Mesodermal cell (in vitro differentiated cells): ENCODE results near the gene NAV2.
"Not testable (repeated sequence)": the region's sequence is repeated elsewhere in the genome, so short reads cannot be mapped to it uniquely, and the experiment has no call there.

Experiments used
- H3K27ac ChIP-seq: 2 replicates; pipeline ENCODE4 v1.7.0; 2013; ENCODE audit warnings: mild to moderate bottlenecking, low read depth, low read length, moderate library complexity; ENCODE audit not compliant: severe bottlenecking
- H3K36me3 ChIP-seq: 2 replicates; pipeline ENCODE4 v1.7.1; 2013; ENCODE audit warnings: mild to moderate bottlenecking, low read length, moderate library complexity; ENCODE audit not compliant: control insufficient read depth, insufficient read depth
- H3K4me1 ChIP-seq: one replicate; pipeline ENCODE4 v1.7.1; 2013; ENCODE audit warnings: mild to moderate bottlenecking, low read length; ENCODE audit not compliant: insufficient read depth, control insufficient read depth, poor library complexity, severe bottlenecking
- H3K4me3 ChIP-seq: 2 replicates; pipeline ENCODE4 v1.7.0; 2013; ENCODE audit warnings: low read length, control low read depth, mild to moderate bottlenecking; ENCODE audit not compliant: insufficient read depth, poor library complexity, severe bottlenecking; ENCODE audit errors: extremely low read depth
- H3K9me3 ChIP-seq: 2 replicates; pipeline ENCODE4 v1.7.1; 2013; ENCODE audit warnings: mild to moderate bottlenecking, low read length, moderate library complexity; ENCODE audit not compliant: control insufficient read depth
- WGBS, 2 experiments: methylation state at CpG; one replicate each; pipeline ENCODE4 v1.1.5; 2013; ENCODE audit warnings: missing lambda C conversion rate in 2 of 2; ENCODE audit not compliant: insufficient coverage in 2 of 2; 5-methylcytosine and 5-hydroxymethylcytosine counted together

Gene NAV2

DNA sequence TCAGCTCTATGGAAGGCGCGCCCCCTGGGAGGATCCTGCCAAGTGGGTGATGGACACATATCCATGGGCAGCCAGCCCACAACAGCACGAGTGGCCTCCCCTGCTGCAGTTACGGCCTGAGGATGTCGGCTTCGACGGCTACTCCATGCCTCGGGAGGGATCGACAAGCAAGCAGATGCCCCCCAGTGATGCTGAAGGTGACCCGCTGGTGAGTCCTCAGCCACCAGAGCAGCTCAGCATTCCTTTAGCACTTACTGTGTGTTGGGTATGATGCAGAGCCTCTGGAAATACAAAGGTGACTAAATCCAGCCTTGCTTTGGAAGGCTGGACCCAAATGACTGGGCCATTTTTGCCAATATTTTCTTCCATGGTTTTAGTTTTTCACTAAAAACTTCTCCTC, 402.0 kb downstream of the NAV2 start:
- H3K27ac ChIP-seq, result no peak overlapping the region
- 92 to 99% methylated on average over 9 to 10 of the region's 10 CpGs for WGBS, 2 experiments
- no peaks in the 10 kb centered on the region for H3K9me3 ChIP-seq
- H3K4me1 ChIP-seq, result peaks cover 17% of the 10 kb centered on the region
- peaks cover 59% of the 10 kb centered on the region for H3K36me3 ChIP-seq
- H3K4me3 ChIP-seq, result no peak overlapping the region

DNA sequence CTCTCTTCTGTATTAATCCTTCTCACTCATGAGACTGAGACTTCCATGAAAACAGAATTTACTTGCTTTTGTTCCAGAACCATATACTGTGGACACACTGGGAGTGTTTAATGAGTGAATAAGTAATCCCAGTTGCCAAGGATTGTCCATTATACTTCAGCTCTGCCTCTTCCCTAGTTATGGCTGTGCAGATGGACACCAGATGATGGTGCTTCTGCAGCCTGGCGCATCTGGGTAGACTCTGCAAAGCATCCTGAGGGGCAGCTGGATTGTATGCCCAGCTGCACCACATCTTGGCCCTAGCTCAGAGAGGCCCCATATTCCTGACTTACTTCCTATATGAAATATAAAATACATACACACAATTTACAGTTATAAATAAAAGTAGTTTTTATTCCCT, 404.2 kb downstream of the NAV2 start:
- Histone ChIP-seq H3K4me1 (peaks cover 12% of the 10 kb centered on the region), H3K9me3 (no peaks in the 10 kb centered on the region), H3K36me3 (peaks cover 65% of the 10 kb centered on the region), H3K4me3 (no peak overlapping the region), H3K27ac (no peak overlapping the region)
- no CpG with 5 or more reads among the region's 1 CpG for WGBS, 2 experiments

DNA sequence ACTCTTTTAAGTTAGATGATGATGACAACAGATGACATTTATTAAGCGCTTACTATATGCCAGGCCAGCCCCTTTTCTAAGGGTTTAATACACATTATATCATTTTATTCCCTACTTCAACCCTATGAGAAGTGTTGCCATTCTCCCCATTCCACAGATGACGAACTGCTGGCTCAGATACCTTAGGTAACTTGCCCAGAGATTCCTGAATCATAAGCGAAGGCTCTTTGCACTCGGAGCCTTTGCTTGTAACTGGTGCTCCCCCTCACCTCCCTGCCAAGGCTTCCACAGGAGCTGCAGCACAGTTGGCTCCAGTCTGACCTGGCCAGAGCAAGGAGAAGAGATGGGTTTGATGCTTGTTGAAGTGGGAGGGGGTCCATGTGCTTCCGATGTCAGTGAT, 404.7 kb downstream of the NAV2 start:
- Histone ChIP-seq H3K4me3 (no peak overlapping the region), H3K9me3 (no peaks in the 10 kb centered on the region), H3K4me1 (peaks cover 7% of the 10 kb centered on the region), H3K27ac (no peak overlapping the region), H3K36me3 (peaks cover 65% of the 10 kb centered on the region)
- 97 to 100% methylated on average over 3 to 5 of the region's 5 CpGs for WGBS, 2 experiments

DNA sequence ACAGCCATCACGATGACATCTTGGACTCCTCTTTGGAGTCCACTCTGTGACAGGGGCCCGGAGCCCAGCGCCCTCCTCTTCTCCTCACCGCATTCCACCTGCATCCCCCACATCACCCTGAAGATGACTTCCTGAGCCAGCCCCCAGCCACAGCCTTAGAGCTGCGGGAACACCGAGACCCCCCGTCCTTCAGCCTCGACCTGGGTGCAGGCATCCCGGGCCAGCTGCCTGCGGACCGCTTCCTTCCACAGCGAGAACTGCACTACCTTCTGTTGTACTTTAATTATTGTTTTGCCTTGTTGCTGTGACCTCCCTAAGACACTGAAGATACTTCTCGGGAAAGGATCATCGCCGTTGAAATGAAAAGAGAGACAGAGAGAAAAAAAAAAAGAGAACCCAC, 405.6 kb downstream of the NAV2 start:
- Histone ChIP-seq H3K4me3 (no peak overlapping the region), H3K36me3 (peaks cover 60% of the 10 kb centered on the region), H3K4me1 (no peaks in the 10 kb centered on the region), H3K9me3 (no peaks in the 10 kb centered on the region), H3K27ac (no peak overlapping the region)
- WGBS, 2 experiments, result 91 to 99% methylated on average over 12 to 15 of the region's 15 CpGs

DNA sequence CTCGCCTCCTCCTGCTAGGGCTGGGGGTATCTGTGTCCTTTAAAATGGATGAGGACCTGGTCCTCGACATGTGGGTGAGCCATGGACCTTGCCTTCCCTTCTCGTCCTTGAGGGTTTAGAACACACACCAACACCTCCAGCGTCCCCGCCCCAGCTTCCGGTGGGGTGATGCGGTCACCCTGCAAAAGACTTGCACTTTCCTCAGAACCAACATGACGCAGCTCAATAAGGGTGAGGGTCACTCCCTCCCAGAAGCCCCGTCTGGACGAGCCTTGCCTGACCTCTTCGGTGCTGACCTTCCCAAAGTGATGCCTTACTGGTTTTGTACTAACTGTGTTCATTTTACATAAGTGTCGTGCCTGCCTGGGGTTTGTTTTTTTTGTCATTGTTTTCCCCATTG, 406.7 kb downstream of the NAV2 start:
- WGBS, 2 experiments, result 97 to 99% methylated on average over 10 of the region's 12 CpGs
- H3K36me3 ChIP-seq, result peaks cover 51% of the 10 kb centered on the region
- no peak overlapping the region for H3K27ac ChIP-seq
- H3K4me3 ChIP-seq, result no peak overlapping the region
- H3K4me1 ChIP-seq, result no peaks in the 10 kb centered on the region
- no peaks in the 10 kb centered on the region for H3K9me3 ChIP-seq

DNA sequence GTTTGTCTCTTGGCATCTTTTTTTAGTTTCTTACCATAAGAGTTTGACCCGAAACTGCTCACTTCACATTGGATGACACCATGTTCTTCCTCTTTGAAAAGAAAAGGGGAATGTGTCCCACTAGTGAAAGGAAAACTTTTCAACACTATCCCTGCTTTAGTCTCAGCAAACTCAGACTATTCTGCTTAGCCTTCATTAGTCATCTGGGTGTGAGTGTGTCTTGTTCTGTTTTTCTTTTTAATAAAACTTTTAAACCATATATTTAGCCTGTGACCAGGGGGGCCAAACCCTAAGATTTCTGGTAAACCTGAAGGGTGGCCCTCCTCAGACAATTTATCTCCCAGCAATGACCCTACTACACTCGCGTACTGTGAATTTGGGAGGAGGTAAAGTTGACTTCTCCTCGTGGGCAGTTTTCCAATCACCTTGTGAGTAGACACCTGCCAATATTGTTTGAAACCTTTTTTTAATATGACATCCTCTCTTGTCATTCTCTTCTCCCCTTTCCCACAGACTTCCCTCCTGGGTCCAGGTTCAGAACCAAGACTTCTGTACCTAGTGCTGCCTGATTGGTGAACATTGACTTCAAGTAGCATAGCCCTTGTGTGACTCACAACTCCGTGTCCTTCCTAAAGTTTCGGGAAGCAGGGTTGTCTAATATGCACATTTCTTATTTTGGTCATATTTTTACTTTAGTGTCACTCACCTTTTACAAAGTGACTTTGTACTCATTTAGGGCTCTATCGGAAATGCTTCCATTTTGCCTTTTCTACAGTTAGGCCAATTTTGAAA, 407.7 kb downstream of the NAV2 start:
- H3K4me3 ChIP-seq, result no peak overlapping the region
- H3K4me1 ChIP-seq, result no peaks in the 10 kb centered on the region
- no peaks in the 10 kb centered on the region for H3K9me3 ChIP-seq
- 83 to 92% methylated on average over 1 to 3 of the region's 7 CpGs for WGBS, 2 experiments
- peaks cover 46% of the 10 kb centered on the region for H3K36me3 ChIP-seq
- H3K27ac ChIP-seq, result no peak overlapping the region

DNA sequence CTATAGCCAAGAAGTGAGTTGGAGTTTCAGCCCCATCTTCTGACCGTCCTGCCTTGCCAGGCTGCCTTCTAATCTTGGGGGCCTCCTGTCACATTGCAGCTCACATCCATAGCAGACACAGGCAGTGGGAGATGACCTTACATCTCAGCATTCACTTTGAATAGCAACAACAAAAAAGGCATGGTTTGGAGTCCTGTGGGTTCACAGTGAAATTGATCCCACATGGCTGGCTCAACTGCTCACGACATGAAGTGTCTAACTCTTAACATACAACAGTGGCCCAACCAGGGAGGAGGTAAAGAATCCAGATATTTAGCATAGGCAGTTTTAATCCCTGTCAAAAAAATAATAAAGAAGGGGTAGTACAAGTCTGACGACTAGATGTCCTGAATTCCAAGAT, 409.5 kb downstream of the NAV2 start:
- Histone ChIP-seq H3K4me1 (peaks cover 7% of the 10 kb centered on the region), H3K36me3 (peaks cover 36% of the 10 kb centered on the region), H3K4me3 (no peak overlapping the region), H3K27ac (no peak overlapping the region), H3K9me3 (no peaks in the 10 kb centered on the region)
- no CpG with 5 or more reads among the region's 3 CpGs for WGBS, 2 experiments

DNA sequence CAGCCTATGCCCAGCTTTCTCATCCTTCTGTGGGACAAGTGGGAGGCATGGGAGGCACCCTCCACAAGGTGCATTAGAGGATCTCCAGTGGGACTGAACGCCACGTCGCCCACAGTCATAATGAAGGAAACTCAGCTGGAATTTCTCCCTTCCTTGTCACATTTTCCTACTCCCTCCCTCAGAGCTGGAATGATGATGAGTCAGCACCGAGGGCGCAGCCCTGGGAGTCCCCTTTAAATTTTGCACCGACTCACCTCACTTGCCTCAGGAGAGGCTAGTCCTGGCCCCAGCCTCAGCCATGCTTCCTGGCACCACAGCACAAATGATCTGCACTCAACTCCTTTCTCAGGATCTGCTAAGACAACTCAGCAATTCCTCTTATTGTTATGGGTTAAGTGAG, 413.3 kb downstream of the NAV2 start:
- 77 to 81% methylated on average over 4 to 5 of the region's 6 CpGs for WGBS, 2 experiments
- Histone ChIP-seq H3K36me3 (no peaks in the 10 kb centered on the region), H3K9me3 (no peaks in the 10 kb centered on the region)

DNA sequence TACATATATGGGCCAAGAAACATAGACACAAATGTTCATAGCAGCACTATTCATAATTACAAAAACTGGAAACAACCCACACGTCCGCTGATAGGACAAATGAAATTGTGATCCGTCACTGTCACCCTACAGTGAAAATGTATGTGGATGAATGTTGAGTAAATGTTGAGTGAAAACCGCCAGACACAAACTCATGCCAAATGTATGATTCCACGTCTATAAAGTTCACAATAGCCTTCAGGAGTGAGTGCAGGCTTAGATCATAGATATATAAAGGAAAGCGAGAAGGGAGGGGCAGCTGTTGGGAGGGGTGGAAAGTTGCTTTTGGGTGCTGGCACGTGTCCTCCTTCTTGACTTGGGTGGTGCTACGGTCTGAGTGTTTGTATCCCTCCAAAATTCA, 414.1 kb downstream of the NAV2 start:
- no peak overlapping the region for H3K4me3 ChIP-seq
- peaks cover 7% of the 10 kb centered on the region for H3K4me1 ChIP-seq
- 90 to 94% methylated on average over 3 to 4 of the region's 8 CpGs for WGBS, 2 experiments
- no peaks in the 10 kb centered on the region for H3K9me3 ChIP-seq
- H3K36me3 ChIP-seq, result no peaks in the 10 kb centered on the region
- no peak overlapping the region for H3K27ac ChIP-seq

More for the DNA sequence above, 413.3 kb downstream of the NAV2 start:
- Histone ChIP-seq H3K27ac (no peak overlapping the region), H3K4me3 (no peak overlapping the region), H3K4me1 (peaks cover 7% of the 10 kb centered on the region)

DNA sequence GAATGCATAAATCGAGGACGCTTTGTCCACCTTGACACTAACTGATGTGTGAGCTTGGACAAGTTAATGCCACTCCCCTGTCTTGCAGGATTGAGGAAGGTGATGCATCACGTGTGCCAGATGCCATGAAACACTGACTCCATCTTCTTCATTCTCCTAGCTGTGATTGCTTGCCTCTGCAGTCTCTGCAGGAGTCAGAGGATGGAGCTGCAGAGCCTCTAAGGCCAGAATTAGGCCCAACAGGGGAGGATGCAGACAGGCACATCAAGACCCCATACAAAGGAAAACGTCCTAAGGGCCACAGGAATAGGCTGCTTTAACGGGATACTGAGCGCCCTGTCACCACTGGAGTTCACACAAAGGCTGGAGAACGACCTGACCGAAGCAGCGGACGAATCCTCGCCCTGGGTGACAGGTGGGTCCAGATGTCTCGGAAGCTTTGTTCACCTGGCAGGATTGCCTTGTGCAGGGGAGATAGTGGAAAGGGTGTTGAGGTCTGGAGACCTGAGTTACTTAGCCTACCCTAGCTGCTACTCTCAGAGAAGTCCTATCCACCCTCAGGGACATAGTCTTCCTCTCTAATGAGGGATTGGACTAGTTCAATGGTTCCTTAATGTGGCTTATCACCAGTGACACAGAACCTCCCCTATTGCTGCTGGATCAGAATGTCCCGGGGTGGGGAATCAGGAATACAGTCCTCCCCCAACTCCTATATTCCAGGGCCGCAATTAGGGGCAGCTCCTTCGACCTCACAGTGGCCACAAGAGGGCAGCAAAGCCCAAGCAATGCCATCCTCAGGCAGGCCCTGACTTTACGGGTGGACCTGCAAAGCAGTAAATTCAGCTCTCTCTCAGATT, 415.3 kb downstream of the NAV2 start:
- 61 to 64% methylated on average over 11 to 15 of the region's 16 CpGs for WGBS, 2 experiments
- Histone ChIP-seq H3K4me1 (peaks cover 7% of the 10 kb centered on the region), H3K9me3 (no peaks in the 10 kb centered on the region), H3K27ac (no peak overlapping the region), H3K36me3 (no peaks in the 10 kb centered on the region), H3K4me3 (no peak overlapping the region)

DNA sequence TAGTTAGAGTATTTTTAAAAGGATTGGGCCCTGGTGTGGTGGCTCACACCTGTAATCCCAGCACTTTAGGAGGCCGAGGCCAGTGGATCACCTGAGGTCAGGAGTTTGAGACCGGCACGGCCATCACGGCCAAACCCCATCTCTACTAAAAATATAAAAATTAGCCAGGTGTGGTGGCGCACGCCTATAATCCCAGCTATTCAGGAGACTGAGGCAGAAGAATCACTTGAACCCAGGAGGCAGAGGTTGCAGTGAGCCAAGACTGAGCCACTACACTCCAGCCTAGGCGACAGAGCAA, 415.8 kb downstream of the NAV2 start:
- WGBS, 2 experiments, result 40% methylated on average over 1 of the region's 7 CpGs; no CpG with 5 or more reads in 1 of the 2 experiments
- H3K4me1 ChIP-seq, H3K27ac ChIP-seq, H3K4me3 ChIP-seq, H3K36me3 ChIP-seq, H3K9me3 ChIP-seq: not testable (repeated sequence)
